Activated T-cell treated with anti-CD3 and anti-CD28 coated beads for 4 hours (primary cell): ENCODE results near the gene TYMP.
A peak's percentile ranks its signal among the peaks of the same experiment; 100 is the strongest.

Experiments
- DNase-seq: peaks from one replicate; pipeline ENCODE4 v3.0.0-alpha.2; 2020

TYMP gene

DNA sequence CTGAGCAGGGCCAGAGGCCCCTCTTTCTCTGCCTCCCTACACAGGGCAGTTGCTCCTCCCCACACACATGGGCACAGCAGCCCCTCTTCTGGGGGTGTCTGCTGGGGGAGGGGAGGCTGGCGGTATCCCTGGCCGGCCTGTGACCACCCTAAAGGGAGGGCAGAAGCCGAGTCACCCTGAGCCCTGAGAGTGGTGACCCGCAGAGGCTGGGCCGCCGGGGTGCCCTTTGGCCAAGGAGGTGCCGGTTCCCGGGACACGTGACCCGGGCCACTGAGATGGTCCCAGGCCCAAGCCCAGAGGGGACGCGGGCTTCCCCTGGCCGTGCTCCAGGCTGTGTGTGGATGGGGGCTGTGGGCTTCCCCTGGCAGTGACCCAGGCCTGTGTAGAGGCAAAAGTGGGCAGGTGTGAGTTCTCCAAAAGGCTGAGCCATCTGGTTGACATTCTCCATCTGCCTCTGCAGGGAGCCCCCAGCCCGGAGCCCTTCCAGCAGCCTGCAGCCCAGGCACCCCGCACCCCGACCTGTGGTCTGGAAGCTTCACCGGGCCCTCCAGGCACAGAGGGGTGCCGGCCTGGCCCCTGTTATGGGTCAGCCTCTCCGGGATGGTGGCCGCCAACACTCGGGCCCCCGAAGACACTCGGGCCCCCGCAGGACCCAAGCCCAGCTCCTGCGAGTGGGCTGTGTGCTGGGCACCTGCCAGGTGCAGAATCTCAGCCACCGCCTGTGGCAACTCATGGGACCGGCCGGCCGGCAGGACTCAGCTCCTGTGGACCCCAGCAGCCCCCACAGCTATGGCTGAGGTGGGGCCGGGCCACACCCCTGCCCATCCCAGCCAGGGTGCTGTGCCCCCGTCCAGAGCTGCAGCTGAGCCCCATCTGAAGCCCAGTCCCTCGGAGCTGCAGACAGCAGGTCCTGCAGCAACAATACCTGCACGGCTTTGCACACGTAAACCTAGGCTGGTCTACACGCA is 47.4 kb downstream of the TYMP start:
- DNase-seq = no peak

DNA sequence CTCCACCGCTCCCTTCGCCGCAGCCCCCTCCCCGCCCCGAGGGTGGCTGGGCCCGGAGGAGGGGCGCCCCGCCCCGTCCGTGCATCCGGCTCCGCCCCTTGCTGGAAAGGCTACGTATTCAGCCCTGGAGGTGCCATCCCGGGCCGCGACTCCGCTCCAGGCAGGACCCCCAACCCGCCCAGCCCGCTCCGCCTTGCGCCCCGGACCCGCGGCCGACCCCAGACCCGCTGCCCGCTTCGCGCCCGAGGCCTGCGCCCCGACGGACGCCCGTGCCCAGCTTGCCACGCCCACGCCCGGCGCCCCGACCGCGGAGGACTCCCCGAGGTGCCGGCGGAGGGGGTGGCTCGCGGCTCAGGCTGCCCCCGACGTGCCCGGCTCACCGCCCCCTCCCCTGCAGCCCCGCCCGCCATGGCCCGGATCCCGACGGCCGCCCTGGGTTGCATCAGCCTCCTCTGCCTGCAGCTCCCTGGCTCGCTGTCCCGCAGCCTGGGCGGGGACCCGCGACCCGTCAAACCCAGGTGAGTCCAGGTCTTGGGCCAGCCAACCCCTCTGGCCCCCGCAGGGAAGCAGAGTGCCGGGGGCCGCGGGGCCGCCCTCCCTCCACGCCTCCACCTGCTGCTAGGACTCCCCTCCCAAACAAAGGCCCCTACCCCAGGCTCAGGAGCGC is 48.2 kb downstream of the TYMP start, which contains the start of gene ADM2:
TSS of gene ADM2 (plus strand) at position 104 of the 667 bp plus-strand sequence. CDS start at position 409, 305 bp downstream.
- peak; percentile 57 for DNase-seq

DNA sequence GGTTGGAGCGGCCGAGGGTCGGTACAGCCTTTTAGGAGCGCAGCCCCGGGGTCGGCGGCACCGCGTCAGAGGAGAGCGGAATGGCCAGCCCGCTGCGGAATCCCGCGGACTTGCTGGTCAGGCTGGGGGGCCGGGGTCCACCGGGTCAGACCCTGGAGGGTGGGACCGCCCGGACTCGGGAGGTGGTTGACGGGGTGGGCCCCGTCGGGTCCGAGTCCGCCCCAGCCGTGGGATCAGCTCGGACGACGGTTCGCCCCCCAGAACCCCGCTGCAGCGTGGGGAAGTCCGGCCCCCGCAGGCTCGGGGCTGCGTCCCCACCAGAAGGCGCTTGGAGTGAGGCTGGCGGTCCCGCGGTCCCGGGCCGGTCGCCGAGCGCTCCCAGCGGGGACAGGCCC is 48.8 kb downstream of the TYMP start:
- no peak for DNase-seq

DNA sequence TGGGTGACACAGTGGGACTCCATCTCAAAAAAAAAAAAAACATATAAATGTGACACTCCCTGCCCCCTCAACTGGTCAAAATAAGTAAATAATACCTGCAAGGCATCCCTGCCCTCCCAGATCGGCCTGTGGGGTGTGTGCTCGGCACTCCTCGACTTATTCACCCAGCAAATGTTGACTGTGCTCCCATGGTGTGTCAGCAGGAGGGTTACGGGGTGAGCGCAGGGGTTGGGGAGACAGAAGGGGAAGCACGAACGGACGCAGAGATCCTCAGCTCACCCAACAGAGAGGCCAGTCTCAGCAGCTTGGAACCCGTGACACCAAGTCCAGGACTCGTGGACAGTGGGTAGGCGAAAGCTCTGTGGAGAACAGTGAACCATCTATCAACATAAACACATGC is 50.1 kb downstream of the TYMP start:
- no peak for DNase-seq

DNA sequence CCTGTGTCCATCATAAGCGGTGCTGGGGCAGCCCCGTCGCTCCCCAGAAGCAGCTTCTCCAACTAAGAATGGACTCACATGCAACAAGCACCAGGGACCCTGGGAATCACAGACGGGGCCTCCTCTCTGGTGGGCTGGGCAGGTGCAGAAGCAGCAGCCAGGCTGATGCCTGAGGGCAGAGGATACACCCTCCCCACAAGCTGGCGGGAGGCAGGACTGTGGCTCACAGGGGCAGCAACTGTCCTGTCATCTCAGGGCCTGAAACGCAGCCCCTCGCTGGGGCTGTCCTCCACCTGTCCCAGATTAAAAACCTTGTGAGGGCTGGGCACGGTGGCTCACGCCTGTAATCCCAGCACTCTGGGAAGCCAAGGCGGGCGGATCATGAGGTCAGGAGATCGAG is 51.9 kb downstream of the TYMP start:
- no peak for DNase-seq

DNA sequence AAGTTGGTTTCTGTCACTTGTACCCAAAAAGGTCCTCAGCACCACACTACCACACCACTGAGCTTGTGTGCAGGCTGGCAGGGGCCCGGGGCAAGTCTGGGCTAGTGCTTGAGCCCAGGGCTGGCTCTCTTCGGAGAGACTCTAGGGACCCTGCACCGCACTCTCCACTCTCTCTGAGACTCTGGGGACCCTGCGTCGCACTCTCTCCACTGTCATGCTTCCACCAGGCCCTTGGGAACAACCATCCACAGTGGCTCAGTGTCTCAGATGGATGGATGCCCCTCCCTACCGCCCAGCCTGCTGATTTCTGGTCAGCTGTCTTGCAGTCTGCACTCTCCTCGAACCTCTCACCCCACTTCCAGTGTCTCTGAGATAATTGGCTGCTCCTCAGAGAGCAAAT is 52.9 kb downstream of the TYMP start:
- no peak for DNase-seq
